ENCODE results near the gene ATP1A1. TPM values are rescaled to one million over a fixed set of nuclear protein-coding genes. Genes with fewer than 3 reads are reported as not detected.
A peak's percentile ranks its signal among the peaks of the same experiment; 100 is the strongest.

ATP1A1 gene
- polyA plus RNA-seq, 3 donors = 32.3 to 135 (median 32.7) TPM

DNA sequence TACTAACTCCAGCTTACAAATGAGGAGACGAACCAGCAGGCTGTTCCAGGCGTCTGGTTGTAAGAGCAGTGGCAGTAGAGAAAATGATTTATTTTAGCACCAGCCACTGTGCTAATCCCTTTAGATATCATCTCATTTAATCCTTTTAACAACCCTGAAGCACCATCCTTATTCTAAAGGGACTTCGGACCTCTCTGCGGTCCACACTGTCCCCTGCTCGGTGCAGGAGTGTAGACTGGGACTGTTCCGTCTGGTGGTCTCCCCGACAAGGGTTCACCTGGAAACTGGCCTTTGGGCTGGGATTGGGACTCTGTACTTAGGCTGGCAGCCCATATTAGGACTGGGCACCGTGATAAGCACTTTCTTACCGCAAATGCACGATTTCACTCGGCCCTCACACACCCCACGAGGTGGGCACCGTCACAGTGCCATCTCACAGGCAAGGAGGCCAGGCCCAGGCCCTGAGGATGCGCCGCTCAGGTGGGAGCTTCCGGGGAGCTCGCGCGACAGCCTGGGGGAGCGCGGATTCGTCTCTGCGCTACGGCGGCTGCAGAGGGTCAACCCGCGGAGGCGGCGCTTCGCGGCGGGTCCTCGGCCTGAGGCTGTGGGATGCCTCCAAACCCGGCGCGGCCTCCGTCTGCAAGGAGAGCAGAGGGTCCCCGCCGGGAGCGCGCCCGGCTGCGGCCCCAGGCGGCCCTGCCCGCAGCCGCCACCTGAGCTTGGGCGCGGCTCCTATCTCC, 45.2 kb downstream of the ATP1A1 start:
- H3K4me3 Mint-ChIP-seq = peak overlapping the region; percentile 86 to 94
- no peaks in the 10 kb centered on the region for H3K36me3 Mint-ChIP-seq
- Histone ChIP-seq H3K27ac (ENCODE audit: low read depth in 1 of 2, low read length in 2 of 2) (peak overlapping the region in 1 of 2 donors; percentile 74), H3K4me3 (replicated peaks in 1 of 3; ENCODE audit: low read depth in 2 of 3, low read length in 3 of 3) (peak overlapping the region; percentile 52 to 97 (median 88)), H4K20me1 (ENCODE audit: insufficient read depth, low read length) (no peaks in the 10 kb centered on the region), H2AFZ (ENCODE audit: insufficient read depth, low read depth, low read length, poor library complexity, severe bottlenecking) (peak overlapping the region; percentile 97), H3K79me2 (ENCODE audit: insufficient read depth, low read length) (peaks cover 9% of the 10 kb centered on the region), H3K9me3 (replicated peaks in 1 of 2; ENCODE audit: control insufficient read depth in 1 of 2, insufficient read depth in 1 of 2, low read length in 2 of 2) (no peaks in the 10 kb centered on the region), H3K36me3 (replicated peaks in 1 of 2; ENCODE audit: control insufficient read depth in 1 of 2, insufficient read depth in 2 of 2, low read length in 2 of 2) (no peaks in the 10 kb centered on the region), H3K9ac (ENCODE audit: insufficient read depth, low read length, poor library complexity, severe bottlenecking) (peak overlapping the region; percentile 70), H3K4me1 (ENCODE audit: control insufficient read depth in 1 of 2, insufficient read depth in 2 of 2, low read length in 2 of 2) (peaks cover 12 to 14% of the 10 kb centered on the region in 2 donors), H3K4me2 (replicated peaks; ENCODE audit: extremely low read depth, low read length, poor library complexity, severe bottlenecking) (peak overlapping the region; percentile 85), H3K27me3 (ENCODE audit: control insufficient read depth in 2 of 2, insufficient read depth in 2 of 2, low read length in 2 of 2) (no peaks in the 10 kb centered on the region)
- intact Hi-C loops (cut with micrococcal nuclease) = no loop called here
- under 1% methylated on average over 46 of the region's 48 CpGs for WGBS (ENCODE audit: insufficient coverage)
- peaks cover 17% of the 10 kb centered on the region for H3K4me1 Mint-ChIP-seq
- H3K27me3 Mint-ChIP-seq (ENCODE audit: low read depth in 3 of 3) = peaks cover 0 to 5% (median 2%) of the 10 kb centered on the region in 3 donors
- peak overlapping the region in 4 of 7 donors; percentile 47 to 80 (median 68) for H3K27ac Mint-ChIP-seq
- DNase-seq = peak; percentile 40 to 62 (median 44)
- H3K9me3 Mint-ChIP-seq = peaks cover 0 to 3% (median 0%) of the 10 kb centered on the region in 7 donors
- TF ChIP-seq, protein P1, sequence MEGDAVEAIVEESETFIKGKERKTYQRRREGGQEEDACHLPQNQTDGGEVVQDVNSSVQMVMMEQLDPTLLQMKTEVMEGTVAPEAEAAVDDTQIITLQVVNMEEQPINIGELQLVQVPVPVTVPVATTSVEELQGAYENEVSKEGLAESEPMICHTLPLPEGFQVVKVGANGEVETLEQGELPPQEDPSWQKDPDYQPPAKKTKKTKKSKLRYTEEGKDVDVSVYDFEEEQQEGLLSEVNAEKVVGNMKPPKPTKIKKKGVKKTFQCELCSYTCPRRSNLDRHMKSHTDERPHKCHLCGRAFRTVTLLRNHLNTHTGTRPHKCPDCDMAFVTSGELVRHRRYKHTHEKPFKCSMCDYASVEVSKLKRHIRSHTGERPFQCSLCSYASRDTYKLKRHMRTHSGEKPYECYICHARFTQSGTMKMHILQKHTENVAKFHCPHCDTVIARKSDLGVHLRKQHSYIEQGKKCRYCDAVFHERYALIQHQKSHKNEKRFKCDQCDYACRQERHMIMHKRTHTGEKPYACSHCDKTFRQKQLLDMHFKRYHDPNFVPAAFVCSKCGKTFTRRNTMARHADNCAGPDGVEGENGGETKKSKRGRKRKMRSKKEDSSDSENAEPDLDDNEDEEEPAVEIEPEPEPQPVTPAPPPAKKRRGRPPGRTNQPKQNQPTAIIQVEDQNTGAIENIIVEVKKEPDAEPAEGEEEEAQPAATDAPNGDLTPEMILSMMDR (IDR thresholded peaks at IDR 0.05) = no peak

DNA sequence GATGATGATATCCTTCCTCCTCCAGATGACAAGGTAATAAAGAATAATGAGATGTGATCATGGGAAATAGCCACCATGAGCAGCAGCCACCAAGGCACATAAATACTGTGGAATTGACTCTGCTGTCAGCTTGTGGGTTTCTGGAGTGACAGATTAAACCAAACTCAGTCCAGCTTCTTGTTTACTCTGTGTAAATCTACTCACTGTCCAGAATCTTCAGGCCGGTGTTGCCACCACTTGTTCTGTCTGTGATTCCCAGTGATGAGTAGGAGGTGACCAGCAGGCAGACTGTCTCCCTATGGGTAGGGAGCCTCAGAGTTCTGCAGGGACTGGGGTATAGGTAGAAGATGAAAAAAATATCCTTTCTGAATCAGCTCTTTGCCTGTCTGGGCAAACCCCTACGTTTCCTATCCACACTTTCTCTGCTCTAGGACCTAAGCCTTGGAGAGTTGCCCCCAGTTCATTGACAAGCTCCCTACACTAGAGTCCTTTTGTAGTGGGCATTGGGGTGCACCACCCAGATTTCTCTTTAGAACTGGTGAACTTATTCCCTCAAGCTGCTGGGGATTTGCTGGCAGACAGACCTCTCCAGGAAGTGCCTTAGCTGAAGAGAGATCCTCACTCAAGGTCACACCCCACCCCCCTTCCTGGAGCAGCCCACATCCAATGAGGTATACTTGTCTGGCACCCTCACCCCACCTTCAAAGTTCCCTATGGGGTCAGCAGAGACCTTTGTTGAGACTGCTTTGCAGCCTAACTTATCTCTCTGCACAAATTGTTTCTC, 47.6 kb downstream of the ATP1A1 start:
- Mint-ChIP-seq H3K9me3 (peaks cover 0 to 3% (median 0%) of the 10 kb centered on the region in 7 donors), H3K27ac (no peak overlapping the region)

More for the DNA sequence above, 47.6 kb downstream of the ATP1A1 start:
- peaks cover 9% of the 10 kb centered on the region for H3K79me2 ChIP-seq (ENCODE audit: insufficient read depth, low read length)
- no peak overlapping the region for H3K4me3 Mint-ChIP-seq
- peak overlapping the region; percentile 0 for H2AFZ ChIP-seq (ENCODE audit: insufficient read depth, low read depth, low read length, poor library complexity, severe bottlenecking)
- no peak overlapping the region for H3K27ac ChIP-seq (ENCODE audit: low read depth in 1 of 2, low read length in 2 of 2)
- H3K4me3 ChIP-seq (replicated peaks in 1 of 3; ENCODE audit: low read depth in 2 of 3, low read length in 3 of 3) = no peak overlapping the region
- no peaks in the 10 kb centered on the region for H3K36me3 Mint-ChIP-seq
- no peak overlapping the region for H3K4me2 ChIP-seq (replicated peaks; ENCODE audit: extremely low read depth, low read length, poor library complexity, severe bottlenecking)
- intact Hi-C loops (cut with micrococcal nuclease) = loop anchor here in 1 of 2 donors (10.0 kb wide), 1 partner anchor 56 kb away; no protein-coding TSS in a partner anchor
- no peaks in the 10 kb centered on the region for H3K27me3 ChIP-seq (ENCODE audit: control insufficient read depth in 2 of 2, insufficient read depth in 2 of 2, low read length in 2 of 2)
- no peak for DNase-seq
- peaks cover 17% of the 10 kb centered on the region for H3K4me1 Mint-ChIP-seq
- no peaks in the 10 kb centered on the region for H3K9me3 ChIP-seq (replicated peaks in 1 of 2; ENCODE audit: control insufficient read depth in 1 of 2, insufficient read depth in 1 of 2, low read length in 2 of 2)
- no CpG with 5 or more reads among the region's 2 CpGs for WGBS (ENCODE audit: insufficient coverage)
- TF ChIP-seq, protein P1 (IDR thresholded peaks at IDR 0.05) = no peak
- no peak overlapping the region for H3K9ac ChIP-seq (ENCODE audit: insufficient read depth, low read length, poor library complexity, severe bottlenecking)
- no peaks in the 10 kb centered on the region for H3K36me3 ChIP-seq (replicated peaks in 1 of 2; ENCODE audit: control insufficient read depth in 1 of 2, insufficient read depth in 2 of 2, low read length in 2 of 2)
- H3K4me1 ChIP-seq (ENCODE audit: control insufficient read depth in 1 of 2, insufficient read depth in 2 of 2, low read length in 2 of 2) = peaks cover 12 to 14% of the 10 kb centered on the region in 2 donors
- peaks cover 5 to 8% (median 6%) of the 10 kb centered on the region in 3 donors for H3K27me3 Mint-ChIP-seq (ENCODE audit: low read depth in 3 of 3)
- H4K20me1 ChIP-seq (ENCODE audit: insufficient read depth, low read length) = no peaks in the 10 kb centered on the region

All from CD14-positive monocyte (primary cell).